Measurements from ENCODE around the gene TAS2R31. TPM values are rescaled to one million over a fixed set of nuclear protein-coding genes. Genes with fewer than 3 reads are reported as not detected.
A peak's percentile ranks its signal among the peaks of the same experiment; 100 is the strongest.
"Not testable (repeated sequence)": the region's sequence is repeated elsewhere in the genome, so short reads cannot be mapped to it uniquely, and the experiment has no call there.

TAS2R31 gene, protein sequence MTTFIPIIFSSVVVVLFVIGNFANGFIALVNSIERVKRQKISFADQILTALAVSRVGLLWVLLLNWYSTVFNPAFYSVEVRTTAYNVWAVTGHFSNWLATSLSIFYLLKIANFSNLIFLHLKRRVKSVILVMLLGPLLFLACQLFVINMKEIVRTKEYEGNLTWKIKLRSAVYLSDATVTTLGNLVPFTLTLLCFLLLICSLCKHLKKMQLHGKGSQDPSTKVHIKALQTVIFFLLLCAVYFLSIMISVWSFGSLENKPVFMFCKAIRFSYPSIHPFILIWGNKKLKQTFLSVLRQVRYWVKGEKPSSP
- 5.5 TPM for total RNA-seq
- 1 to 10 TPM in 2 of 8 donors, under 1 TPM in 6; 0.53 to 1.8 (median 0.65) TPM for polyA plus RNA-seq (ENCODE audit: insufficient read depth in 1 of 8, insufficient read length in 8 of 8, low replicate concordance in 1 of 8)
- long read RNA-seq, donor 1 = 0 reads
- long read RNA-seq, donor 2 = 0 reads
- long read RNA-seq, donor 3 = 0 reads
- long read RNA-seq, donor 4 = 0 reads
- long read RNA-seq, donor 5 = 0 reads
- long read RNA-seq, donor 6 = 0 reads
- long read RNA-seq, donor 7 = 0 reads
- long read RNA-seq, donor 8 = 0 reads
- long read RNA-seq, donor 9 = 0 reads
- long read RNA-seq, donor 10, partial matches to known transcripts = 0 of 3 reads
- long read RNA-seq, donor 10, other reads (novel, unspliced or antisense) = 0 of 3 reads
- long read RNA-seq, donor 11 = 0 reads

DNA sequence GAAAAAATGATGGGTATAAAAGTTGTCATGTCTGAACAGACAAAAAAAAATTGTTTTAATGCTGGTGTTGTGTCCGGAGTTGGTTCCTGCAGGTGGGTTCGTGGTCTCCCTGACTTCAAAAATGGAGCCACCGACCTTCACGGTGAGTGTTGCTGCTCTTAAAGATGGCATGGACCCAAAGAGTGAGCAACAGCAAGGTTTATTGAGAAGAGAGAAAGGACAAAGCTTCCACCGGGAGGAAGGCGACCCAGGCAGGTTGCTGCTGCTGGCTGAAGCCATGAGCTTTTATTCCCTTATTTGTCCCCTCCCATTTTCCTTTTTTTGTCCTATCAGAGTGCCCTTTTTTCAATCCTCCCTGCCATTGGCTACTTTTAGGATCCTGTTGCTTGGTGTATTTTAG is at the start of gene TAS2R31:
TSS of gene TAS2R31 (minus strand) at position 101 of the 400 bp plus-strand sequence. CDS start at position 29, 72 bp downstream.
- H3K4me3 ChIP-seq (ENCODE audit: low read length) = no peak within 1 kb of the TSS
- DNase-seq = no peak
- H3K27me3 ChIP-seq (ENCODE audit: control insufficient read depth, insufficient read depth, low read length) = no peaks in the 10 kb centered on the region
- WGBS (ENCODE audit: insufficient coverage) = 98% methylated on average over 4 of the region's 6 CpGs
- H3K27ac ChIP-seq (ENCODE audit: low read length) = no peak within 1 kb of the TSS
- no peaks in the 10 kb centered on the region for H3K4me1 ChIP-seq (ENCODE audit: control insufficient read depth, insufficient read depth, low read length)
- H3K36me3 ChIP-seq (ENCODE audit: control insufficient read depth, insufficient read depth, low read length) = no peaks in the 10 kb centered on the region
- no peaks in the 10 kb centered on the region for H3K9me3 ChIP-seq (replicated peaks; ENCODE audit: control insufficient read depth, low read depth, low read length)

GRCh38 chr12:11078246-11078645 is 47.0 kb upstream of the TAS2R31 start:
- Histone ChIP-seq H3K27me3 (ENCODE audit: control insufficient read depth, insufficient read depth, low read length) (no peaks in the 10 kb centered on the region), H3K27ac (ENCODE audit: low read length) (no peak overlapping the region), H3K4me3 (ENCODE audit: low read length) (no peak overlapping the region), H3K36me3 (ENCODE audit: control insufficient read depth, insufficient read depth, low read length) (peaks cover 3% of the 10 kb centered on the region), H3K4me1 (ENCODE audit: control insufficient read depth, insufficient read depth, low read length) (no peaks in the 10 kb centered on the region), H3K9me3 (replicated peaks; ENCODE audit: control insufficient read depth, low read depth, low read length) (peaks cover 2% of the 10 kb centered on the region)
- no CpG with 5 or more reads among the region's 1 CpG for WGBS (ENCODE audit: insufficient coverage)
- DNase-seq = no peak

DNA sequence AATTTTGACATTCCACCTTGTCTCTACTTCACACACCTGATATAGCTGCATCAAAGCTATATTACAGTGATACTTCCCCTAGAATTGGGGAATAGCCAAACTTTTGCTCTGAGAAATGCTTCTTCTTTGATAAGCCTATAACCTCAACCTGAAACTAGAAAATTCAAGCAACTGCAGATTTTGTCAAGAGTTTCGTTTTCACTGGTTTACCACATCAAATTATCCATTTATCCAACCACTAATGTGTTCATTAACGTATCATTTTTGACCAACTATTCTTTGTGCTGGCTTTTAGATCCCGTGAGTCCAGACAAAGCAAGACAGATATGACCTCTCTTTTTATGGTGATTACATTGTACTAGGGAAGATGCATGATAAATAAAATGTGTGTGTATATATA is 44.4 kb upstream of the TAS2R31 start:
- Histone ChIP-seq H3K27ac (ENCODE audit: low read length) (no peak overlapping the region), H3K4me3 (ENCODE audit: low read length) (no peak overlapping the region), H3K27me3 (ENCODE audit: control insufficient read depth, insufficient read depth, low read length) (no peaks in the 10 kb centered on the region), H3K4me1 (ENCODE audit: control insufficient read depth, insufficient read depth, low read length) (no peaks in the 10 kb centered on the region), H3K9me3 (replicated peaks; ENCODE audit: control insufficient read depth, low read depth, low read length) (no peaks in the 10 kb centered on the region), H3K36me3 (ENCODE audit: control insufficient read depth, insufficient read depth, low read length) (peaks cover 3% of the 10 kb centered on the region)
- no CpG with 5 or more reads among the region's 3 CpGs for WGBS (ENCODE audit: insufficient coverage)
- DNase-seq = no peak

- Histone ChIP-seq H3K4me1 (ENCODE audit: control insufficient read depth, insufficient read depth, low read length) (no peaks in the 10 kb centered on the region), H3K27ac (ENCODE audit: low read length) (no peak overlapping the region), H3K27me3 (ENCODE audit: control insufficient read depth, insufficient read depth, low read length) (no peaks in the 10 kb centered on the region), H3K36me3 (ENCODE audit: control insufficient read depth, insufficient read depth, low read length) (peaks cover 6% of the 10 kb centered on the region), H3K4me3 (ENCODE audit: low read length) (no peak overlapping the region), H3K9me3 (replicated peaks; ENCODE audit: control insufficient read depth, low read depth, low read length) (no peaks in the 10 kb centered on the region)
- 50% methylated on average over 2 of the region's 4 CpGs for WGBS (ENCODE audit: insufficient coverage)
- no peak for DNase-seq
Measured at GRCh38 chr12:11071414-11071813, 40.2 kb upstream of the TAS2R31 start.

DNA sequence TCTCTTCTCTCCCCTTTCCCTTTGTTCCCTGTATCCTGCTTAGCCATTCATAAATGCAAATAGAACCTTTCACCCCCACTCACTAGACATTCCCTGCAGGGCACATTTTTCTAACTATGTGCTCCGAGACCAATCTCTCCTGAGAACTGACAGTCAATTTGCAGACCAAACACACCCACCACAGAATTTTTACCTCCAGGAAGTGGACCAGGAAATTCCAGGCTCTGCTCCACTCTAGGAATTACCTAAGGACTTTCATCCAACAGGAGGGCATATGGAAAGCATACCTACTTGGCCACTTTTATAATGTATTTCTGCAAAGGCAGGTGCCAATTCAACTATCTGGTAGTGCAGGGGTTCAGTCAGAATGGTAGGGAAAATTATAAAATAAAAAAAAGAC is 39.8 kb upstream of the TAS2R31 start:
- Histone ChIP-seq H3K27me3 (ENCODE audit: control insufficient read depth, insufficient read depth, low read length) (no peaks in the 10 kb centered on the region), H3K36me3 (ENCODE audit: control insufficient read depth, insufficient read depth, low read length) (peaks cover 6% of the 10 kb centered on the region), H3K4me1 (ENCODE audit: control insufficient read depth, insufficient read depth, low read length) (no peaks in the 10 kb centered on the region), H3K9me3 (replicated peaks; ENCODE audit: control insufficient read depth, low read depth, low read length) (no peaks in the 10 kb centered on the region), H3K4me3 (ENCODE audit: low read length) (no peak overlapping the region), H3K27ac (ENCODE audit: low read length) (no peak overlapping the region)
- DNase-seq = no peak
- WGBS (ENCODE audit: insufficient coverage) = no CpG with 5 or more reads among the region's 1 CpG

DNA sequence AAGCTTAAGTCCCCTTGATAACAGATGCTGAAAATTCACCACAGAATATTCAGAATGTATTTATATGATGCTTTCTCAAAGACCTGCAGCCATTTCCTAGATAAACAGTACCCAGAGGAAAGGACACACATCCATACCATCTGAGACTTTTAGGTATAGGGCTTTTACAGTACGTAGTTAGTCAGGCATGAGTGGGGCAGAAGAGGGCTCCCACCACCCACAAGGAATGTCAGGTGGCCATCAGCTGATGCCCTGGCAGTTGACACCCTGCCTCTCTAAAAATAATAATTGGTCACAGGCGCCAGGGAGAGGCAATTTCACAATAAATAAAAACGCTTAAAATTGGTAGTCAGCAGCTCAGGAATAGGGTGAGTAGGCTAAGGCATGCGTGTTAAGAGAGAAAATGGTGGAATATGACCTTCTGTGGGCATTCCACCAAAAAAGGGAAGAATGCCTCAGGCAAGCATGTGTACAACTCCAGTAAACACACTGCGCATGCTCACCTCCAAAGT is 38.7 kb upstream of the TAS2R31 start:
- Histone ChIP-seq H3K36me3 (ENCODE audit: control insufficient read depth, insufficient read depth, low read length) (peaks cover 6% of the 10 kb centered on the region), H3K4me1 (ENCODE audit: control insufficient read depth, insufficient read depth, low read length) (no peaks in the 10 kb centered on the region), H3K4me3 (ENCODE audit: low read length) (no peak overlapping the region), H3K9me3 (replicated peaks; ENCODE audit: control insufficient read depth, low read depth, low read length) (no peaks in the 10 kb centered on the region), H3K27me3 (ENCODE audit: control insufficient read depth, insufficient read depth, low read length) (no peaks in the 10 kb centered on the region), H3K27ac (ENCODE audit: low read length) (no peak overlapping the region)
- DNase-seq = no peak
- 100% methylated on average over 1 of the region's 5 CpGs for WGBS (ENCODE audit: insufficient coverage)

DNA sequence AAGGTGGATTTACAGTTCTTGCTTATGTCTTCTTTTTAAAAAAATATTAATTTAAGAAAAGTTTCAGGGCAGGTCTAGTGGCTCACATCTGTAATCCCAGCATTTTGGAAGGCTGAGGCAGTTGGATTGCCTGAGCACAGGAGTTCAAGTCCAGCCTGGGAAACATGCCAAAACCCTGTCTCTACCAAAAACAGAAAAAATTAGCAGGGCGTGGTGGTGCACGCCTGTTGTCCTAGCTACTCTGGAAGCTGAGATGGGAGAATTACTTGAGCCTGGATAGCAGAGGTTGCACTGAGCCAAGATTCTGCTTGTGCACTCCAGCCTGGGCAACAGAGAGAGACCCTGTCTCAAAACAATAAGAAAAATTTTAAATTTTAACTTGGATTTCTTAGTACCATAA is 36.3 kb upstream of the TAS2R31 start:
- Histone ChIP-seq H3K36me3 (ENCODE audit: control insufficient read depth, insufficient read depth, low read length) (peaks cover 3% of the 10 kb centered on the region), H3K27me3 (ENCODE audit: control insufficient read depth, insufficient read depth, low read length) (no peaks in the 10 kb centered on the region), H3K4me3 (ENCODE audit: low read length) (no peak overlapping the region), H3K4me1 (ENCODE audit: control insufficient read depth, insufficient read depth, low read length) (no peaks in the 10 kb centered on the region), H3K9me3 (replicated peaks; ENCODE audit: control insufficient read depth, low read depth, low read length) (no peaks in the 10 kb centered on the region), H3K27ac (ENCODE audit: low read length) (no peak overlapping the region)
- no CpG with 5 or more reads among the region's 2 CpGs for WGBS (ENCODE audit: insufficient coverage)
- DNase-seq = peak; percentile 76

DNA sequence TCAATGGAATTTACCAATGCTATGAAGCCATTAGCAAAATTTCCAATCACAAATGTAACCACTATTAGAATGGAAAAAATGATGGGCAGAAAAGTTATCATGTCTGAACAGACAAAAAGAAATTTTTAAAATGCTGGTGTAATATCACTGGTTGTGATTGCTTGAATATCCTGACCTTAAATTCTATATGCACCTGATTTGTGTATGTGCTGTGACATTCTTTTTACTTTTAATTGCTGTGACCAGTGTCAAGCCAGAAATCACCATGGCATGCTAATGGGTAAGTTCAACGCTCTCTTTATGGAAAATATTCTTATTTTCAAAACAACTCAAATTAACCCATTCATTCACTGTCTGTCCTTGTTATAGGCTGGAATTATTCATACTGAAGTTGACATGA is 31.0 kb upstream of the TAS2R31 start, which contains the start of gene TAS2R46:
TSS of gene TAS2R46 (minus strand) at position 101 of the 400 bp plus-strand sequence. CDS start at position 101, 0 bp downstream.
- WGBS (ENCODE audit: insufficient coverage) = no CpG with 5 or more reads among the region's 1 CpG
- not testable (repeated sequence) for H3K4me3 ChIP-seq (ENCODE audit: low read length); H3K9me3 ChIP-seq (replicated peaks; ENCODE audit: control insufficient read depth, low read depth, low read length); H3K27me3 ChIP-seq (ENCODE audit: control insufficient read depth, insufficient read depth, low read length); H3K4me1 ChIP-seq (ENCODE audit: control insufficient read depth, insufficient read depth, low read length); H3K36me3 ChIP-seq (ENCODE audit: control insufficient read depth, insufficient read depth, low read length); DNase-seq; H3K27ac ChIP-seq (ENCODE audit: low read length)

GRCh38 chr12:11059784-11060183 is 28.6 kb upstream of the TAS2R31 start:
- no peak overlapping the region for H3K4me3 ChIP-seq (ENCODE audit: low read length)
- no peaks in the 10 kb centered on the region for H3K4me1 ChIP-seq (ENCODE audit: control insufficient read depth, insufficient read depth, low read length)
- H3K36me3 ChIP-seq (ENCODE audit: control insufficient read depth, insufficient read depth, low read length) = no peaks in the 10 kb centered on the region
- H3K9me3 ChIP-seq (replicated peaks; ENCODE audit: control insufficient read depth, low read depth, low read length) = no peaks in the 10 kb centered on the region
- no peak overlapping the region for H3K27ac ChIP-seq (ENCODE audit: low read length)
- no peaks in the 10 kb centered on the region for H3K27me3 ChIP-seq (ENCODE audit: control insufficient read depth, insufficient read depth, low read length)
- no peak for DNase-seq

DNA sequence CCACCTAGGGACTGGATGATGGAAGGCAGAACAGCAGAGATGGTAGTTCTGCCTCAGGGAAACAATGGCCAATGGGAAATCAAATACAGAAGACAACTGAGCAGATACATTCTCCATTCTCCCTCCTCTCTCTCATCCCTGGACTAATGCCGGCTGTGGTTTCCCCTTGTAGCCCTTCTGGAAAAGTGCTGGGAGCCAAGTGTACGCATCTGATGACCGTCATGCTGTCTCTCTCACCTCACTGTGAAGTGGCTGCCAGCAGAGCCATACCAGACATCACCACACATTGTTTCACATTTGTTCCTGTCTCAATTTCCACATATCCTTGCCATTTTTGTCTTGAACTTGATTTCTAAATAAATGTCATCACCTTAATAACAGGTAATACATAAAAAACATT is 27.8 kb upstream of the TAS2R31 start:
- no peaks in the 10 kb centered on the region for H3K9me3 ChIP-seq (replicated peaks; ENCODE audit: control insufficient read depth, low read depth, low read length)
- H3K4me3 ChIP-seq (ENCODE audit: low read length) = no peak overlapping the region
- H3K27me3 ChIP-seq (ENCODE audit: control insufficient read depth, insufficient read depth, low read length) = no peaks in the 10 kb centered on the region
- DNase-seq = no peak
- H3K4me1 ChIP-seq (ENCODE audit: control insufficient read depth, insufficient read depth, low read length) = no peaks in the 10 kb centered on the region
- WGBS (ENCODE audit: insufficient coverage) = 83% methylated on average over 3 of the region's 3 CpGs
- H3K36me3 ChIP-seq (ENCODE audit: control insufficient read depth, insufficient read depth, low read length) = no peaks in the 10 kb centered on the region
- H3K27ac ChIP-seq (ENCODE audit: low read length) = no peak overlapping the region

All from muscle of leg (tissue), 16 donors.